ENCODE results near the gene FSCN2.

FSCN2 gene

GRCh38 chr17:81553616-81554181, 25.5 kb downstream of the FSCN2 start:
- peak overlapping the region; percentile 67 to 98 for H3K4me3 ChIP-seq
- peak overlapping the region; percentile 80 to 88 for H3K27ac ChIP-seq
- H3K27me3 ChIP-seq, result no peaks in the 10 kb centered on the region
- H3K4me1 ChIP-seq, result peaks cover 0 to 41% (median 38%) of the 10 kb centered on the region in 4 donors
- DNase-seq, result peak in 1 of 2 donors; percentile 78
- no peaks in the 10 kb centered on the region for H3K9me3 ChIP-seq
- TF ChIP-seq CTCF (IDR thresholded peaks at IDR 0.05), result no peak
- peaks cover 9 to 46% (median 32%) of the 10 kb centered on the region in 3 donors for H3K36me3 ChIP-seq
- intact Hi-C loops (cut with DNase I; ENCODE audit: low total_unique reads), result no loop called here

- peaks cover 18 to 51% (median 41%) of the 10 kb centered on the region in 3 donors for H3K36me3 ChIP-seq
These were observed 28.1 kb downstream of the FSCN2 start for GRCh38 chr17:81556175-81556691.

DNA sequence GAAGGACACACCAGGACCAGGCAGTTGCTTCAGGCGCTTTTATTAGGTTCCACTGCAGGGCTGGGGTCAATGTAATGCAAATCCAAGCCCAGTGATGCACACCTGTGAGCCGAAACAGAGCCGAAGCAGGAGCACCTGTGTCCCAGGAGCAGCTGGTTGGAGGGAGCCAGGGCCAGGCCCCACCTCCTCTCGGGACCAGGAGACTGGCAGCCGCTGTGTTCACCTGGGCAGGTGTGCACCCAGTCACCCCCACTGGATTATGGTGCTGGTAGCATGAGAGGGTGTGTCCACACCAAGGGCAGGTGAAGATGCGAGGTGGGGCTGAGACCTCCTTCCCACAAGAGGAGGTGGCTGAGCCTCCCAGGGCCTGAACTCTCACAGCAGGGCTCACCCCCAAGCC, 28.7 kb downstream of the FSCN2 start:
- intact Hi-C loops (cut with DNase I; ENCODE audit: low total_unique reads), result no loop called here

More at GRCh38 chr17:81556175-81556691, 28.1 kb downstream of the FSCN2 start:
- H3K4me1 ChIP-seq, result peaks cover 0 to 34% (median 25%) of the 10 kb centered on the region in 4 donors
- H3K27ac ChIP-seq, result peak overlapping the region; percentile 41 to 43
- intact Hi-C loops (cut with DNase I; ENCODE audit: low total_unique reads), result no loop called here
- no peaks in the 10 kb centered on the region for H3K27me3 ChIP-seq
- TF ChIP-seq CTCF (IDR thresholded peaks at IDR 0.05), result no peak
- no peak overlapping the region for H3K4me3 ChIP-seq
- DNase-seq, result no peak
- no peaks in the 10 kb centered on the region for H3K9me3 ChIP-seq

DNA sequence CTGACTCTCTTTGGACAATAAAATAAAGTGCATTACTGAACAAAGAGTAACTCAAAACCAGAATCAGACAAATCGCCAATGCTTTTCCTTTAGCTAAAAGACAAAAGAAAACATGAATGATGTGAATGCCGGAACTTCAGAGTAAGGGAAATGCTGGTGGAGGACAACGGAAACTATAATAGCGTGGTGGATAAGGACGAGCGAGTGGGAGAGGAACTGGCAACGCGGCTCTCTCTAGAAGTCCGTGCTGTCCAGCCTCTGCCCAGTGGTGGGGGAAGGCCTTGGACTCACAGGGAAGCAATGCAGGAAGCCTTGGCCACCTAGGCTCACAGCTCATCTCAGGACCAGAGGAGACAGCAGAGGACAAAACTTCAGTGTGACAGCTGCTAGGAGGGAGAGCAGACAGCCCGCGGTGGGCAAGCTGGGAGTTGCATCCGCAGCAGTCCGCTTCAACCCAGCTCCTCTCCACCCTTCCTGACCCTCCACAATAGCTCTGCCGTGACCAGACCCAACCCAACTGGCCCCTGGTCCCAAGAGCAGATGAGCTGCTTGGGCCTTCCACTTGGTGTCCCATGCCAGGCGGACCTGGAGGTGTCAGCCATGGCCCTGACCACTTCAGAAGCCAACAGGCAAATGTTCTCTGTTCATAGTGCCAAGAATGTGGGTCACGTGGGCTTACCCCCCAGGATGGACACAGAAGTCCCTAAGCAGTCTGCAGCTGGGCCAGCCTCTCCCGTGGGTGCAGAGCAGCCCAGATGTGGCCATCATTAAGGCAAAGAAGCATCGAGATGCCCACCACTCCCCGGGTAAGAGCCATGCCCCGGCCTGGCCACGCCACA, 29.3 kb downstream of the FSCN2 start:
- no peak for DNase-seq
- Histone ChIP-seq H3K4me3 (no peak overlapping the region), H3K9me3 (no peaks in the 10 kb centered on the region), H3K27ac (peak overlapping the region; percentile 41 to 43), H3K4me1 (peaks cover 0 to 37% (median 20%) of the 10 kb centered on the region in 4 donors), H3K36me3 (peaks cover 26 to 60% (median 46%) of the 10 kb centered on the region in 3 donors), H3K27me3 (no peaks in the 10 kb centered on the region)
- TF ChIP-seq CTCF (IDR thresholded peaks at IDR 0.05), result no peak
- intact Hi-C loops (cut with DNase I; ENCODE audit: low total_unique reads), result no loop called here

More for the DNA sequence above, 28.7 kb downstream of the FSCN2 start:
- H3K9me3 ChIP-seq, result no peaks in the 10 kb centered on the region
- H3K4me3 ChIP-seq, result no peak overlapping the region
- H3K4me1 ChIP-seq, result peaks cover 0 to 34% (median 20%) of the 10 kb centered on the region in 4 donors
- peak overlapping the region; percentile 41 to 43 for H3K27ac ChIP-seq
- no peak for TF ChIP-seq CTCF (IDR thresholded peaks at IDR 0.05)
- H3K36me3 ChIP-seq, result peaks cover 24 to 53% (median 41%) of the 10 kb centered on the region in 3 donors
- H3K27me3 ChIP-seq, result no peaks in the 10 kb centered on the region
- no peak for DNase-seq

GRCh38 chr17:81558115-81558468, 29.9 kb downstream of the FSCN2 start:
- Histone ChIP-seq H3K27me3 (no peaks in the 10 kb centered on the region), H3K9me3 (no peaks in the 10 kb centered on the region), H3K4me3 (no peak overlapping the region), H3K4me1 (peaks cover 0 to 43% (median 19%) of the 10 kb centered on the region in 4 donors), H3K27ac (peak overlapping the region; percentile 41 to 43), H3K36me3 (peaks cover 26 to 66% (median 49%) of the 10 kb centered on the region in 3 donors)
- intact Hi-C loops (cut with DNase I; ENCODE audit: low total_unique reads), result no loop called here
- no peak for TF ChIP-seq CTCF (IDR thresholded peaks at IDR 0.05)
- no peak for DNase-seq
